Measurements from ENCODE around the gene CCL28. TPM values are rescaled to one million over a fixed set of nuclear protein-coding genes. Genes with fewer than 3 reads are reported as not detected.

The CCL28 gene
- total and polyA plus RNA-seq, 2 of the 13 experiments (the other 11 are each of a cell fraction or from before 2014, with no cell fraction given) = 0.03 TPM; not detected in 1

DNA sequence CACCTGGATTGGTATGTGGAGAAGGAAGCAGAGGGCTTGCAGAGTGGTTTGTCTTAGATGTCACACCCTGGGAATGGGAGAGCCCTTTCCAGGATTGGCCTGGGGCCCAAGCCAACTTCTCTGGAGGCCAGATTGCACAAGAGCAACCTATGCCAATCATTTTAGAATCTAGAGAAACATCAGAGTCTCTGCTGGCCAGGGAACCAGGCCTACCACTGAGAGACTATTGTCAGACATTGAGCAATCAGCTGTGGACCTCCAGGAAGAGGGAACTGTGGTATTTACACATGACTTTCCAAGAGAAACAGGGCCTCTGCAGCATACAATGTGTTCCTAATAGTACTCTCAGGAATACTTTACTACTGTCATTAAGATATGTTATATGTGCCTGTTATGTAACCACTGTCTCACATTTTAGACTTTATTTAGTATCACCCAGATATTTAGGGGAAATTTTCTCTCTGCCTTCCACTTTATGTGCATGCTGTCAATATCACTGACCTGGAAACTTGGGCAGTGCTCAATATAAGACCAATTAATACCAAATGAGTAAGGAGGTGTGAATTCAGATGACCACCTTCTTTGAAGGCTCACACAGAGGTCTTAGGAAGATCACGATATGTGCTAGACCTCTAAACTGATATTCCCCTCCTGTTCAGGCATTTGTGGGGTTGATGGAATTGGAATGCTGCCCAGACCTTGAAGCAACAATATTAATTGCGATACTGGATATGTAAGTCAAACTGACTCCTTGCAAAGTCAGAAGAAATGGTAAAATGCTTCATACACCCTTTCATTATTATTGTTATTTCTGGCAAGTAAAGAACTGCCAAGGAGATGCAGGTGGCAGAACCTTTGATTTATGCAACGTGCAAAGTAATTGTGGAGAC is 20.5 kb upstream of the CCL28 start (continued):
- TF ChIP-seq, protein P1, sequence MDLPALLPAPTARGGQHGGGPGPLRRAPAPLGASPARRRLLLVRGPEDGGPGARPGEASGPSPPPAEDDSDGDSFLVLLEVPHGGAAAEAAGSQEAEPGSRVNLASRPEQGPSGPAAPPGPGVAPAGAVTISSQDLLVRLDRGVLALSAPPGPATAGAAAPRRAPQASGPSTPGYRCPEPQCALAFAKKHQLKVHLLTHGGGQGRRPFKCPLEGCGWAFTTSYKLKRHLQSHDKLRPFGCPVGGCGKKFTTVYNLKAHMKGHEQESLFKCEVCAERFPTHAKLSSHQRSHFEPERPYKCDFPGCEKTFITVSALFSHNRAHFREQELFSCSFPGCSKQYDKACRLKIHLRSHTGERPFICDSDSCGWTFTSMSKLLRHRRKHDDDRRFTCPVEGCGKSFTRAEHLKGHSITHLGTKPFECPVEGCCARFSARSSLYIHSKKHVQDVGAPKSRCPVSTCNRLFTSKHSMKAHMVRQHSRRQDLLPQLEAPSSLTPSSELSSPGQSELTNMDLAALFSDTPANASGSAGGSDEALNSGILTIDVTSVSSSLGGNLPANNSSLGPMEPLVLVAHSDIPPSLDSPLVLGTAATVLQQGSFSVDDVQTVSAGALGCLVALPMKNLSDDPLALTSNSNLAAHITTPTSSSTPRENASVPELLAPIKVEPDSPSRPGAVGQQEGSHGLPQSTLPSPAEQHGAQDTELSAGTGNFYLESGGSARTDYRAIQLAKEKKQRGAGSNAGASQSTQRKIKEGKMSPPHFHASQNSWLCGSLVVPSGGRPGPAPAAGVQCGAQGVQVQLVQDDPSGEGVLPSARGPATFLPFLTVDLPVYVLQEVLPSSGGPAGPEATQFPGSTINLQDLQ (CRISPR knock-in tag; IDR thresholded peaks at IDR 0.05) = no peak
- TF ChIP-seq ZNF253 (CRISPR knock-in tag; IDR thresholded peaks at IDR 0.05; ENCODE audit: borderline replicate concordance) (no peak), ZNF629 (CRISPR knock-in tag; conservative IDR thresholded peaks at IDR 0.05) (peak; percentile 54), ZNF737 (CRISPR knock-in tag; IDR thresholded peaks at IDR 0.05; ENCODE audit: borderline replicate concordance) (no peak), PPARG (CRISPR knock-in tag; conservative IDR thresholded peaks at IDR 0.05) (peak; percentile 83), FOSL2 (CRISPR knock-in tag; IDR thresholded peaks at IDR 0.05) (peak; percentile 83), TAF1 (CRISPR knock-in tag; IDR thresholded peaks at IDR 0.05) (peak; percentile 14; the same call in 1 of the 2 replicates), ZNF124 (CRISPR knock-in tag; IDR thresholded peaks at IDR 0.05) (peak; percentile 84), CREB1 (IDR thresholded peaks at IDR 0.05) (no peak), CREB1 (CRISPR knock-in tag; IDR thresholded peaks at IDR 0.05) (peak; percentile 86), ARHGAP35 (CRISPR knock-in tag; IDR thresholded peaks at IDR 0.05; ENCODE audit: borderline replicate concordance) (no peak), ZNF484 (CRISPR knock-in tag; IDR thresholded peaks at IDR 0.05; ENCODE audit: borderline replicate concordance, low read depth) (no peak), AKAP8 (CRISPR knock-in tag; IDR thresholded peaks at IDR 0.05) (0 out of 2 replicates have a peak, but pooled peaks have one; percentile 63), HDAC6 (IDR thresholded peaks at IDR 0.05; ENCODE audit: low read depth, low read length) (no peak)
- TF ChIP-seq, protein P2, sequence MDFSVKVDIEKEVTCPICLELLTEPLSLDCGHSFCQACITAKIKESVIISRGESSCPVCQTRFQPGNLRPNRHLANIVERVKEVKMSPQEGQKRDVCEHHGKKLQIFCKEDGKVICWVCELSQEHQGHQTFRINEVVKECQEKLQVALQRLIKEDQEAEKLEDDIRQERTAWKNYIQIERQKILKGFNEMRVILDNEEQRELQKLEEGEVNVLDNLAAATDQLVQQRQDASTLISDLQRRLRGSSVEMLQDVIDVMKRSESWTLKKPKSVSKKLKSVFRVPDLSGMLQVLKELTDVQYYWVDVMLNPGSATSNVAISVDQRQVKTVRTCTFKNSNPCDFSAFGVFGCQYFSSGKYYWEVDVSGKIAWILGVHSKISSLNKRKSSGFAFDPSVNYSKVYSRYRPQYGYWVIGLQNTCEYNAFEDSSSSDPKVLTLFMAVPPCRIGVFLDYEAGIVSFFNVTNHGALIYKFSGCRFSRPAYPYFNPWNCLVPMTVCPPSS (IDR thresholded peaks at IDR 0.05) = no peak
- TF ChIP-seq, protein P3, sequence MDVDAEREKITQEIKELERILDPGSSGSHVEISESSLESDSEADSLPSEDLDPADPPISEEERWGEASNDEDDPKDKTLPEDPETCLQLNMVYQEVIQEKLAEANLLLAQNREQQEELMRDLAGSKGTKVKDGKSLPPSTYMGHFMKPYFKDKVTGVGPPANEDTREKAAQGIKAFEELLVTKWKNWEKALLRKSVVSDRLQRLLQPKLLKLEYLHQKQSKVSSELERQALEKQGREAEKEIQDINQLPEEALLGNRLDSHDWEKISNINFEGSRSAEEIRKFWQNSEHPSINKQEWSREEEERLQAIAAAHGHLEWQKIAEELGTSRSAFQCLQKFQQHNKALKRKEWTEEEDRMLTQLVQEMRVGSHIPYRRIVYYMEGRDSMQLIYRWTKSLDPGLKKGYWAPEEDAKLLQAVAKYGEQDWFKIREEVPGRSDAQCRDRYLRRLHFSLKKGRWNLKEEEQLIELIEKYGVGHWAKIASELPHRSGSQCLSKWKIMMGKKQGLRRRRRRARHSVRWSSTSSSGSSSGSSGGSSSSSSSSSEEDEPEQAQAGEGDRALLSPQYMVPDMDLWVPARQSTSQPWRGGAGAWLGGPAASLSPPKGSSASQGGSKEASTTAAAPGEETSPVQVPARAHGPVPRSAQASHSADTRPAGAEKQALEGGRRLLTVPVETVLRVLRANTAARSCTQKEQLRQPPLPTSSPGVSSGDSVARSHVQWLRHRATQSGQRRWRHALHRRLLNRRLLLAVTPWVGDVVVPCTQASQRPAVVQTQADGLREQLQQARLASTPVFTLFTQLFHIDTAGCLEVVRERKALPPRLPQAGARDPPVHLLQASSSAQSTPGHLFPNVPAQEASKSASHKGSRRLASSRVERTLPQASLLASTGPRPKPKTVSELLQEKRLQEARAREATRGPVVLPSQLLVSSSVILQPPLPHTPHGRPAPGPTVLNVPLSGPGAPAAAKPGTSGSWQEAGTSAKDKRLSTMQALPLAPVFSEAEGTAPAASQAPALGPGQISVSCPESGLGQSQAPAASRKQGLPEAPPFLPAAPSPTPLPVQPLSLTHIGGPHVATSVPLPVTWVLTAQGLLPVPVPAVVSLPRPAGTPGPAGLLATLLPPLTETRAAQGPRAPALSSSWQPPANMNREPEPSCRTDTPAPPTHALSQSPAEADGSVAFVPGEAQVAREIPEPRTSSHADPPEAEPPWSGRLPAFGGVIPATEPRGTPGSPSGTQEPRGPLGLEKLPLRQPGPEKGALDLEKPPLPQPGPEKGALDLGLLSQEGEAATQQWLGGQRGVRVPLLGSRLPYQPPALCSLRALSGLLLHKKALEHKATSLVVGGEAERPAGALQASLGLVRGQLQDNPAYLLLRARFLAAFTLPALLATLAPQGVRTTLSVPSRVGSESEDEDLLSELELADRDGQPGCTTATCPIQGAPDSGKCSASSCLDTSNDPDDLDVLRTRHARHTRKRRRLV (CRISPR knock-in tag; IDR thresholded peaks at IDR 0.05) = no peak
- TF ChIP-seq, protein P4, sequence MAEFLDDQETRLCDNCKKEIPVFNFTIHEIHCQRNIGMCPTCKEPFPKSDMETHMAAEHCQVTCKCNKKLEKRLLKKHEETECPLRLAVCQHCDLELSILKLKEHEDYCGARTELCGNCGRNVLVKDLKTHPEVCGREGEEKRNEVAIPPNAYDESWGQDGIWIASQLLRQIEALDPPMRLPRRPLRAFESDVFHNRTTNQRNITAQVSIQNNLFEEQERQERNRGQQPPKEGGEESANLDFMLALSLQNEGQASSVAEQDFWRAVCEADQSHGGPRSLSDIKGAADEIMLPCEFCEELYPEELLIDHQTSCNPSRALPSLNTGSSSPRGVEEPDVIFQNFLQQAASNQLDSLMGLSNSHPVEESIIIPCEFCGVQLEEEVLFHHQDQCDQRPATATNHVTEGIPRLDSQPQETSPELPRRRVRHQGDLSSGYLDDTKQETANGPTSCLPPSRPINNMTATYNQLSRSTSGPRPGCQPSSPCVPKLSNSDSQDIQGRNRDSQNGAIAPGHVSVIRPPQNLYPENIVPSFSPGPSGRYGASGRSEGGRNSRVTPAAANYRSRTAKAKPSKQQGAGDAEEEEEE (CRISPR knock-in tag; IDR thresholded peaks at IDR 0.05; ENCODE audit: borderline replicate concordance) = no peak

All from HepG2 (cell line).